Measurements from ENCODE around the gene SLC9A8. TPM values are rescaled to one million over a fixed set of nuclear protein-coding genes. Genes with fewer than 3 reads are reported as not detected.

Gene SLC9A8, protein sequence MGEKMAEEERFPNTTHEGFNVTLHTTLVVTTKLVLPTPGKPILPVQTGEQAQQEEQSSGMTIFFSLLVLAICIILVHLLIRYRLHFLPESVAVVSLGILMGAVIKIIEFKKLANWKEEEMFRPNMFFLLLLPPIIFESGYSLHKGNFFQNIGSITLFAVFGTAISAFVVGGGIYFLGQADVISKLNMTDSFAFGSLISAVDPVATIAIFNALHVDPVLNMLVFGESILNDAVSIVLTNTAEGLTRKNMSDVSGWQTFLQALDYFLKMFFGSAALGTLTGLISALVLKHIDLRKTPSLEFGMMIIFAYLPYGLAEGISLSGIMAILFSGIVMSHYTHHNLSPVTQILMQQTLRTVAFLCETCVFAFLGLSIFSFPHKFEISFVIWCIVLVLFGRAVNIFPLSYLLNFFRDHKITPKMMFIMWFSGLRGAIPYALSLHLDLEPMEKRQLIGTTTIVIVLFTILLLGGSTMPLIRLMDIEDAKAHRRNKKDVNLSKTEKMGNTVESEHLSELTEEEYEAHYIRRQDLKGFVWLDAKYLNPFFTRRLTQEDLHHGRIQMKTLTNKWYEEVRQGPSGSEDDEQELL
- 7.3 and 10.8 TPM in 2 replicates for total RNA-seq

GRCh38 chr20:49812507-49813304 is at the start of gene SLC9A8:
Gene SLC9A8, plus strand, starts transcription at chr20:49812828. Its CDS starts 95 bp downstream, at chr20:49812923.

DNA sequence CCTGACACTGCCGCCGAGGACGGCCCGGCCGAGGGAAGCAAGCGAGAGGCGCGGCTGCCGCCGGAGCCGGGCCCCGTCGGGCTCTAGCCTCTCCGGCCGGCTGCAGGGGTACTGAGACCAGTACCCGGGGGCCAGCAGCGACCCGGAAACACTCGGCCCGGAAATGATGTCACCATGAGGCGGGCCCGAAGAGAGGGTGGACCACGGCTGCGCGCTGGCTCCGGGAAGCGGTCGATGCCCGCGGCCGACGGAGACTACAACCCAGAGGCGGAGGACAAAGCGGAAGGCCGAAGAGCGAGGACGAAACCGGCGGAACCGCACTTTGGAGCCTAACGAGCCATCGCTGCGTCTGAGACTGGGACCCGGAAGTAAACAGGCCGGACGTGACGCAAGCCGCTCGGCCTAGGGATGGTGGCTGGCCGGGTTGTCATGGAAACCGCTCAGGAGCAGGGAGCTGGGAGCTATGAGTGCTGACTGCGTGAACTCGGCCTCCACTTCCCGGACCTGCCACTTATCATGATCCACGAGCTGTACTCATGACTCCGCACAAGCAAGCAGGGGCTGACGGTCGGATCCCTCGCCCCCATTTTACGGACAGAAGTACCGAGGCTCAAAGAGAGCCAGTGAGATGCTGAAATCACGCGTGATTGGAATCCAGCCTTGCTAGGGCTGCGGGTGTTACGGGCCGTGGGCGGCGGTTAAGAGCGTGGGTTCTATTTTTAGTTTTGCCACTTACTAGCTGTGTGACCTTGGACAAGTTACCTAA is 102.9 kb downstream of the SLC9A8 start, which contains the start of gene SPATA2:
SPATA2 (minus strand) TSS at position 150 of the 766 bp plus-strand sequence. CDS start 7,039 bp downstream, outside the sequence.

GRCh38 chr20:49936153-49937026 is 123.8 kb downstream of the SLC9A8 start, which contains the start of gene RNF114:
Gene RNF114, plus strand, starts transcription at chr20:49936397. Its CDS starts 16 bp downstream, at chr20:49936413.

Other genes starting within 250 kb of the SLC9A8 start
- gene PTGIS, start 244.7 kb upstream of the SLC9A8 start, total RNA-seq: 56.0 and 255 TPM in 2 replicates
- 17.3 and 21.8 TPM in 2 replicates for gene B4GALT5, start 99.0 kb upstream of the SLC9A8 start, total RNA-seq
- gene SPATA2, start 102.7 kb downstream of the SLC9A8 start, total RNA-seq: 1.9 and 2.0 TPM in 2 replicates
- 123 and 198 TPM in 2 replicates for gene RNF114, start 123.6 kb downstream of the SLC9A8 start, total RNA-seq
- 0.29 and 0.83 TPM in 2 replicates for gene SNAI1, start 170.2 kb downstream of the SLC9A8 start, total RNA-seq

Data from smooth muscle cell of trachea (primary cell).